A172 (cell line): Measurements from ENCODE around the gene ZNF429. TPM values are rescaled to one million over a fixed set of nuclear protein-coding genes. Genes with fewer than 3 reads are reported as not detected.
"Not testable (repeated sequence)": the region's sequence is repeated elsewhere in the genome, so short reads cannot be mapped to it uniquely, and the experiment has no call there.

Experiments
- DNase-seq: peaks from one replicate; pipeline ENCODE4 v3.0.0-alpha.2; 2015; ENCODE audit warnings: low spot score
- total RNA-seq: library from RNA; depleted of rRNA; stranded (reverse); fragments of >200 nt; shearing (Covaris generic); gene quantifications from 2 replicates; pipeline ENCODE4 v1.2.3, GENCODE V29; 2014; rRNA removed

Gene ZNF429
- 0.38 and 2.1 TPM in 2 replicates for total RNA-seq

DNA sequence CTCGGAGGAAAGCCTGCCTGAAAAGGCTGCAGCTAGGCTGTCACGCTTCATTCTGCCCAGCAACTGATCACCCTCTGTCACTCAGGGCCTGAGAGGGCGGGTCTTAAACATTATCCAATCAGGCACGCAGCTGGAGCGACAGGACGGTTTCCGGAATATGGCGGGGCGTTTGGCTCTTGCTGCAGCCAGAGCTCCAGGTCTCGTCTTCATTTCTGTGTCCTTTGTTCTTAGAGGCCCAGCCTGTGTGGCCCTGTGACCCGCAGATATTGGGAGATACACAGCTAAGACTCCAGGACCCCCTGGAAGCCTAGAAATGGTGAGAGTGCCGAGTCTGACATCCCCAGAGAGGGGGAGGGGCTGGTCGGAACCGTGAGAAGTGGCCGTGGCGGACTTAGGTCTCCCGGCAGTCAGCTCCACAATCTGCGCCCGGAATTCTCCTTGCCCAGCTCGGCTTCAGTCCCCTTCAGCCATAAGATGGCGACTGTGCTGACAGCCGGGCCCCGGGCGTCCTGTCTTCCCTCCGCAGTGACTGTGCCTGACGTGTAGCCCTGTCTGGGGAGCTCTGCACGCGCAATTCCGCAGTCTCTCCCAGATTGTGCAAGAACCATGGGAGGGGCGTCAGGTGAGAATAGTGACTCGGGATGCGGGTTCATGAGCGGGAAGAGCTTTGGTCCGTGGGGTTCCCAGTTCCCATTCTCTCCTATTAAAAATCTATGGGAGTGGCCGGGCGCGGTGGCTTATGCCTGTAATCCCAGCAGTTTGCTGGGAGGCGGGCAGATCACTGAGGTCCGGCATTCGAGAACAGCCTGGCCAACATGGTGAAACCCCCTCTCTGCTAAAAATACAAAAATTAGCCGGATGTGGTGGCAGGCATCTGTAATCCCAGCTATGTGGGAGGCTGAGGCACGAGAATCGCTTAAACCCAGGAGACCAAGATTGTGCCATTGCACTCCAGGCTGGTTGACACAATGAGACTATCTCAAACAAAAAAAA lies at the start of gene ZNF429:
ZNF429 (plus strand) TSS at position 144 of the 993 bp plus-strand sequence; CDS start at position 314, 170 bp downstream.
- DNase-seq = peak; percentile 71

DNA sequence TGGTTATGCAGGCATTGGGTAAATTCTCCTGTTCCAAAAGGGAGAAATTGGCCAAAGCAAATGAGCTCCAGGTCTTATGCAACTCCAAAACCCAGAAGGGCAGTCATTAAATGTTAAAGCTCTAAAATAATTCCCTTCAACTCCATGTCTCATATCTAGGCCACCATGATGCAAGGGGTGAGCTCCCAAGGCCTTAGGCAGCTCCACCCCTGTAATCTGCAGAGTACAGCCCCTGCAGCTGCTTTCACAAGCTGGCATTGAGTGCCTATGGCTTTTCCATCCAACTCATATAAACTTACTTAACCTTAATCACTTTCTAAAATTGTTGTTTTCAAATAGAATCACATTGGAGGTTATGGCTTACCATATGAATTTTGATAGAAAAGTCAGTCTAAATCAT lies 44.7 kb upstream of the ZNF429 start:
- DNase-seq = no peak

DNA sequence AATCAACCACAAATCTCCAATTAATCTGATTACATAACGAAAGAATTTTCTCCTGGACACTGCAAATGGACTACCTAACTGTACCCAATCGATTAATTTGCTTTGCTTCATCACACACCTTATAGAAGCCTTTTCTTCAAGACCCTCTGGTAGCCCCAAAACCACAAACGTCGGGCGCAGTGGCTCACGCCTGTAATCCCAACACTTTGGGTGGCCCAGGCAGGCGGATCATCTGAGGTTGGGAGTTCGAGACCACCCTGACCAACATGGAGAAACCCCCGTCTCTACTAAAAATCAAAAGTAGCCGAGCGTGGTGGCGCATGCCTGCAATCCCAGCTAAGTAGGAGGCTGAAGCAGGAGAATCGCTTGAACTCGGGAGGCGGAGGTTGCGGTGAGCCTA lies 42.9 kb upstream of the ZNF429 start:
- DNase-seq = no peak

- no peak for DNase-seq
These were observed 41.8 kb upstream of the ZNF429 start for GRCh38 chr19:21463449-21464105.

- no peak for DNase-seq
These were observed 38.8 kb upstream of the ZNF429 start for GRCh38 chr19:21466627-21467026.

GRCh38 chr19:21468791-21469190 lies 36.6 kb upstream of the ZNF429 start:
- no peak for DNase-seq

GRCh38 chr19:21472507-21472906 lies 32.9 kb upstream of the ZNF429 start:
- DNase-seq = no peak

- DNase-seq = no peak
These were observed 30.7 kb upstream of the ZNF429 start for GRCh38 chr19:21474671-21475181.

DNA sequence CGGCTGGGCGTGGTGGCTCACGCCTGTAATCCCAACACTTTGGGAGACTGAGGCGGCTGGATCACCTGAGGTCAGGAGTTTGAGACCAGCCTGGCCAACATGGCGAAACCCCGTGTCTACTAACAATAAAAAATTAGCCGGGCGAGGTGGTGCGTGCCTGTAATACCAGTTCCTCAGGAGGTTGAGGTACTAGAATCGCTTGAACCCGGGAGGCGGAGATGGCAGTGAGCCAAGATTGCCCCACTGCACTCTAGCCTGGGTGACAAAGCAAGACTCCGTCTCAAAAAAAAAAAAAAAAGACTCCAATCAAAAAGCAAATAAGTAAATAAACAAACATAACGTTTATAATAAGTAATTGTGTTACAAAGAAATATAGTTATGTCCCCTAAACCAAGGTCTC lies 23.0 kb upstream of the ZNF429 start:
- not testable (repeated sequence) for DNase-seq

DNA sequence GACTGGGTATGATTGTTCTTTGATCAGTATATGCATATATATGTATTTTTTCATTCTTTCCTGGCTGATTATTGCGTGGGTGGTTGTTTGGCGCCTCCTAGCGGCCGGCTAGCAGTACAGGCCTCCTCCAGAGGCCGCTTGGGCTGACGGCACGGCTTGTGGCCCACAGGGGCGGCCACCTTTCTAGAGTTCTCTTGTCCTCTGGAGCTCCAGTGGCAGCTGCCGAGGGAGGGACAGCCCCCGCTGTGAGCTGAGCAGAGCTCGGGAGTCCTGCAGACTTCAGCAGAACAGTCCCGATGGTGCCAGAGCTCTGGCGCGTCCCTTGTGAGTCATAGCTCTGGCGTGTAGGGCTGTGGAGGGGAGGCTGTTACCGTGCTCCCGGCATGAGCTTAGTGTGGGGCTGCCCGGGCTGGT lies 22.5 kb upstream of the ZNF429 start:
- DNase-seq = no peak

GRCh38 chr19:21483589-21484170 lies 21.7 kb upstream of the ZNF429 start:
- DNase-seq = no peak

DNA sequence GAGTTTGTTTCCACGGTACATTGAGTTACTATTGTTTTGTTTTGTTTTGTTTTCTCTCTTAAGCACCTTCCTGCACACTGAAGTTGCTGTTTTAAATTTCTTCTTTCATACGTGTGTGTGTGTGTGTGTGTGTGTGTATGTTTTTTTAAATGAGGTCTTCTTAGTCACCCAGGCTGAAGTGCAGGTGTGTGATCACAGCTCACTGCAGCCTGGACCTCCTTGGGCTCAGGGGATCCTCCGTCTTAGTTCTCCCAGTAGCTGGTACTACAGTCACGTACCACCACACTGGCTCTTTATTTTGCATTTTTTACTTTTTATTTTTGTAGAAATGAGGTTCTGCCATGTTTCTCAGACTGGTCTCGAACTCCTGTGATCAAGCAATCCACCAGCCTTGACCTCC lies 20.8 kb upstream of the ZNF429 start:
- no peak for DNase-seq

- DNase-seq = no peak
These were observed 19.5 kb upstream of the ZNF429 start for GRCh38 chr19:21485926-21486325.

DNA sequence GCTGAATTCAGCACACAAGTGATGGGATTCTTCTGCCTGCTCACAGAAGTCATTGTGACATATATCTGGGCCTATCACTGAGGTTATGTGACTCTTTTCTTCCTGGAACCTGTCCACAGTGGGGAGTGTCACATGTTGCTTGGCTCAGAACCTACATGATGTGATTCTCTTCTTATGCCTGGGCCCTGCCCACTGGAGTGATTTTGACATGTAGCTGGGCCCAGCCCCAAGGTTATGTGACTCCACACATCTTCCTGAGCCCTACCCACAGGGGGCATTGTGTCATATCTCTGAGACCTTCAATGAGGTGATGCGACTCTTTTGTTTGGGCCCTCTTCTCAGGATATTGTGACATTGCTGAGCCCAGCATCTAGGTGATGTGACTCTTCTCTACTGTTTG lies 17.4 kb upstream of the ZNF429 start:
- DNase-seq = no peak

DNA sequence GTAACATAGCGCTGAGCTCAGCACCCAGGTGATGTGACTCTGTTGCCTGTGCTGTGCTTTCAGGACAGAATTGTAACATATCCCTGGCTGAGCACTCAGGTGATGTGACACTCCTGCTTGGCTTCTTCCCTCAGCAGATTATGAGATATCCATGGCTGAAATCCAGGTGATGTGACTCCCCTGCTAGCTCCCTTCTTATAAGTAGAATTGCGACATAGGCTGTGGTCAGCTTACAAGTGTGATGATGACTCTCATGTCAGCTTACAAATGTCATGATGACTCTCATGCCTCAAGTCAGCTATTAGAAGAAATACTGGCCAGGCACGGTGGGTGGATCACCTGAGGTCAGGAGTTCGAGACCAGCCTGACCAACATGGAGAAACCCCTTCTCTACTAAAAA lies 14.3 kb upstream of the ZNF429 start:
- no peak for DNase-seq

DNA sequence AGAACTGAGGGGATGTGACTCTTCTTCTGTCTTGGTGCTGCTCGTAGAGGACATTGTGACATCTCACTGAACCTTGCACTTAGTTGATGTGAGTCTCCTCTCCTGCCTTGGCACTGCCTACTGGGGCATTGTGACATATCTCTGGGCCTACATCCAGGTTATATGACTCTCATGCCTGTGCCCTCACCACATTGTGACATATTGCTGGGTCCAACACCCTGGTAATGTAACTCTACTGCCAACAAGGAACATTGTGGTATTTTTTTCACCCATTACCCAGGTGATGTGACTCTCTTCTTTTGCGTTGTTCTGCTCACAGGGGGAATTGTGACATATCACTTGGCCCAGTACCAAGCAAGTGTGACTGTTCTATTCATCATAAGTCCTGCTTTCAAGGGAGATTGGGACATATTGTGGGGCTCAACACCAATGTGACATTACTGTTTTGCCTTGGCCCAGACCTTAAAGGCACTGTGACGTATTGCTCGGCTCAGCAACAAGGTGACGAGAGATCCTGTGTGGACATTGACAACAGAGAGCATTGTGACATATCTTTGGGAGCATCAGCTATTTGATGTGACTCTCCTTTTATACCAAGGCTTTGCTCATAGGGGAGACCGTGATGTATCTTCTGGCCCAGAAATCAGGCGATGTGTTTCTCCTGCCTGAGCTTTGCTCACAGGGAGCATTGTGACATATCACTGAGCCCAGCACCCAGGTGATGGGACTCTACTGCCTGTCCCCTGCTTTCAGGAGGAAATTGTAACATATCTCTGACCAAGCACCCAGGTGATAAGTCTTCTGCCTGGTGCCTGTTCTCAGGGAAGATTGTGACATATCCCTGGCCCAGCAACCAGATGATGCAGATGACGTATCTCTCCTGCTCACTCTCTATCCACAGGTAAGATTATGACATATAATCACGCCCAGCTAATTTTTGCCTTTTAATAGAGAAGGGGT lies 12.2 kb upstream of the ZNF429 start:
- DNase-seq = no peak

GRCh38 chr19:21496876-21497275 lies 8.5 kb upstream of the ZNF429 start:
- no peak for DNase-seq

- no peak for DNase-seq
These were observed 6.8 kb upstream of the ZNF429 start for GRCh38 chr19:21498651-21499050.

DNA sequence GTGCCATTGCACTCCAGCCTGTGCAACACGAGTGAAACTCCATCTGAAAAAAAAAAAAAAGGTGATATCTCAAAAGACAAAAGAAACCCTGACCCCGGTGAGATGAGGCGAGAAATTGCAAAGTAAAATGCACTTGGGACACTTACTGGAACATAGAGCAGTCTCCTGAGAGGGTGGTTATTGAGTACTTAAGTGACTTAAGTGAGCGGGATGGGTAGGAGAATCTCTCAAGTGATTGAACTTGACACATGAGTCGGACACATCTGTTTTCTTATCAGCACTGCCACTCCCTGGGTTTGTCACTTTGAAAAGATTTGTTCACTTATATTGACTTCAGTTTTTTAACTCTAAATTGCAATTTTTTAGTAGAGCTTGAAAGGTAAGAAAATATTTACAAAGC lies 2.8 kb downstream of the ZNF429 start:
- no peak for DNase-seq

- not testable (repeated sequence) for DNase-seq
These were observed 5.7 kb downstream of the ZNF429 start for GRCh38 chr19:21511058-21511457.

DNA sequence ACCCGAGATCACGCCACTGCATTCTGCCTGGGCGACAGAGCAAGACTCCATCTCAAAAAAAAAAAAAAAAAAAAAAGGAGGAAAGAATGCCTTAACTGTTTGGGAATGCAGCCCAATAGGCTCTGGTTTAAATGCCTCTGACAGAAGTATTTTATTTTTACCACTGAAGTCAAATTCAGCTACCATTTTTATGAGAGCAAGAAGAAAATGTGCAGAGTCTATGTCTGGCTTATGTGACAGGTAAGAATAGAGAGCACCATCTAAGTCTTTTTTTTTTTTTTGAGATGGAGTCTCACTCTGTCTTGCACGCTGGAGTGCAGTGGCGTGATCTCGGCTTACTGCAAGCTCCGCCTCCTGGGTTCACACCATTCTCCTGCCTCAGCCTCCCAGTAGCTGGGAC lies 7.2 kb downstream of the ZNF429 start:
- DNase-seq = not testable (repeated sequence)
